HepG2 (cell line): ENCODE results near the gene DHX36. TPM values are rescaled to one million over a fixed set of nuclear protein-coding genes. Genes with fewer than 3 reads are reported as not detected.

ENCODE experiments used
- ATAC-seq: fragments of 200-7000 bp; cut with Tn5 transposase; 3 replicates; pipeline ENCODE4 v1.9.1; 2020; ENCODE audit warnings: mild to moderate bottlenecking, moderate library complexity
- BruUV-seq: library from RNA; stranded (reverse); fragments of 400-500 nt; replicated peaks from 2 replicates; lab custom pipeline; 2021; lab: Mats Ljungman, UMichigan
- CTCF ChIA-PET: fragments of 300-600 bp; formaldehyde crosslinking; extraction: SDS; loops from one replicate; lab custom pipeline; 2021; ENCODE audit warnings: low total read pairs, inconsistent platforms, low intra/inter-chr PET ratio; lab: Yijun Ruan, JAX
- POLR2A ChIA-PET: fragments of 350-600 bp; sonication (Branson Sonifier 250); formaldehyde crosslinking; loops from one replicate; lab custom pipeline; 2020; ENCODE audit warnings: antibody characterized with exemption, inconsistent platforms; lab: Yijun Ruan, JAX
- DNase-seq: peaks from one replicate; pipeline ENCODE4 v3.0.0-alpha.2; 2015; ENCODE audit warnings: low spot score
- FAIRE-seq: peaks from 3 replicates; lab custom pipeline; 2011; peaks lifted over from hg19 to GRCh38; lab: Jason Lieb, UNC
- H2AFZ ChIP-seq: one replicate; pipeline ENCODE4 v1.6.1; 2011; ENCODE audit warnings: low read length, inconsistent platforms
- H3K27ac ChIP-seq: fragments of 300-600 bp; 3 replicates; pipeline ENCODE4 v1.8.0; 2011; ENCODE audit warnings: mixed run types, mild to moderate bottlenecking, mixed read lengths, low read length, inconsistent platforms; ENCODE audit not compliant: insufficient read depth; ENCODE audit errors: extremely low read length
- H3K27me3 ChIP-seq, 2 experiments: fragments of 200-600 bp in 1 of 2; 2 replicates in 1 of 2; 3 replicates in 1 of 2; pipeline versions ENCODE4 v1.6.0 to v1.8.0; 2011; ENCODE audit warnings: low read length in 2 of 2, mild to moderate bottlenecking in 2 of 2, moderate library complexity in 2 of 2, inconsistent platforms in 1 of 2; ENCODE audit not compliant: insufficient read depth in 2 of 2, control insufficient read depth in 1 of 2
- H3K36me3 ChIP-seq, 2 experiments: fragments of 200-600 bp in 1 of 2; replicated peaks in 1 of 2; 2 replicates in 1 of 2; 3 replicates in 1 of 2; pipeline versions ENCODE4 v1.5.1 to v1.8.0; 2011; ENCODE audit warnings: low read length in 2 of 2, inconsistent platforms in 1 of 2; ENCODE audit not compliant: insufficient read depth in 2 of 2, control insufficient read depth in 1 of 2
- H3K4me1 ChIP-seq: 2 replicates; pipeline ENCODE4 v1.5.1; 2012; ENCODE audit warnings: low read length, inconsistent platforms; ENCODE audit not compliant: insufficient read depth
- H3K4me2 ChIP-seq: 2 replicates; pipeline ENCODE4 v1.6.0; 2011; ENCODE audit warnings: low read depth, low read length, inconsistent platforms
- H3K4me3 ChIP-seq, 3 experiments: fragments of 200-600 bp in 1 of 3; sonication (generic), shearing (Covaris generic) in 1 of 3; replicated peaks in 1 of 3; 2 replicates each; pipeline ENCODE4 v1.5.1; 2011 to 2016; ENCODE audit warnings: low read length in 3 of 3, inconsistent platforms in 2 of 3, low read depth in 2 of 3, mild to moderate bottlenecking in 2 of 3, control low read depth in 1 of 3, mixed read lengths in 1 of 3; ENCODE audit not compliant: insufficient read depth in 1 of 3
- H3K79me2 ChIP-seq: one replicate; pipeline ENCODE4 v1.6.1; 2011; ENCODE audit warnings: low read length, inconsistent platforms; ENCODE audit not compliant: insufficient read depth
- H3K9ac ChIP-seq: 2 replicates; pipeline ENCODE4 v1.6.0; 2011; ENCODE audit warnings: mild to moderate bottlenecking, low read depth, low read length, inconsistent platforms; ENCODE audit not compliant: insufficient read depth
- H3K9me3 ChIP-seq: 2 replicates; pipeline ENCODE4 v1.5.1; 2012; ENCODE audit warnings: mild to moderate bottlenecking, low read length
- H4K20me1 ChIP-seq: 2 replicates; pipeline ENCODE4 v1.6.0; 2011; ENCODE audit warnings: inconsistent platforms, mild to moderate bottlenecking, low read length, moderate library complexity; ENCODE audit not compliant: insufficient read depth
- AGO2 ChIP-seq: fragments of 200-400 bp; formaldehyde crosslinking; optimal IDR thresholded peaks from 2 replicates; pipeline ENCODE3; 2017; ENCODE audit warnings: mild to moderate bottlenecking, low read depth, low read length, moderate library complexity
- CEBPG ChIP-seq: IDR thresholded peaks from 2 replicates; pipeline ENCODE4 v1.6.1; 2016
- CREB3 ChIP-seq: sonication (generic); formaldehyde crosslinking; IDR thresholded peaks from 2 replicates; pipeline ENCODE4 v1.5.0; 2020; ENCODE audit warnings: missing genetic modification reagents
- NFRKB ChIP-seq: fragments of 450-650 bp; IDR thresholded peaks from 2 replicates; pipeline ENCODE4 v1.6.1; 2017
- NFYC ChIP-seq: IDR thresholded peaks from 2 replicates; pipeline ENCODE4 v1.6.1; 2016; ENCODE audit warnings: missing genetic modification reagents, missing compliant biosample characterization
- PAX8 ChIP-seq: sonication (generic); formaldehyde crosslinking; IDR thresholded peaks from 2 replicates; pipeline ENCODE4 v1.8.0; 2022; ENCODE audit warnings: mild to moderate bottlenecking, missing genetic modification reagents, borderline replicate concordance
- POLR2G ChIP-seq: fragments of 200-400 bp; formaldehyde crosslinking; IDR thresholded peaks from 2 replicates; pipeline ENCODE4 v1.6.1; 2018; ENCODE audit warnings: mild to moderate bottlenecking, low read depth, low read length, moderate library complexity
- ZFP37 ChIP-seq: sonication (generic); formaldehyde crosslinking; IDR thresholded peaks from 2 replicates; pipeline ENCODE4 v1.4.0; 2020; ENCODE audit warnings: missing genetic modification reagents, borderline replicate concordance
- ZMYM3 ChIP-seq: sonication (generic); formaldehyde crosslinking; IDR thresholded peaks from 2 replicates; pipeline ENCODE4 v1.5.1; 2020; ENCODE audit warnings: mild to moderate bottlenecking, missing genetic modification reagents
- ZNF619 ChIP-seq: sonication (generic); formaldehyde crosslinking; IDR thresholded peaks from 2 replicates; pipeline ENCODE4 v1.4.0; 2020; ENCODE audit warnings: mild to moderate bottlenecking, missing genetic modification reagents
- WGBS: methylation state at CpG from one replicate; pipeline ENCODE4 v1.1.6; 2017; ENCODE audit warnings: low lambda C conversion rate; 5-methylcytosine and 5-hydroxymethylcytosine counted together
- in situ Hi-C: cut with HindIII; loops from 2 replicates; pipeline ENCODE4 v1.10.0; 2017; ENCODE audit warnings: low pct_unique_long_range_greater_than_20kb; ENCODE audit not compliant: extremely low pct_ligation_motif_present
- intact Hi-C: fragments of 100-400 bp; cut with micrococcal nuclease; formaldehyde crosslinking; loops from one replicate; pipeline ENCODE4 v1.10.0; 2022; ENCODE audit not compliant: unreplicated experiment
- polyA plus RNA-seq, 8 experiments: library from polyadenylated mRNA; depleted of rRNA in 3 of 8; stranded (reverse) in 7 of 8; unstranded in 1 of 8; fragments of >200 nt; fragmentation: Illumina TruSeq in 4 of 8; extraction: Trizol in 4 of 8; gene quantifications; 2 replicates each; pipeline versions ENCODE4 v1.2.1 to v1.2.3, GENCODE V29; 2011 to 2016; ENCODE audit warnings: low read depth in 4 of 8, missing spikeins in 1 of 8, mixed read lengths in 1 of 8; ENCODE audit not compliant: insufficient read depth in 1 of 8
- total RNA-seq, 5 experiments: library from RNA; depleted of rRNA; stranded (reverse); fragments of >200 nt; fragmentation: Illumina TruSeq; extraction: Trizol; gene quantifications; 2 replicates each; pipeline ENCODE4 v1.2.3, GENCODE V29; 2016; ENCODE audit warnings: low read depth in 1 of 5

DHX36 gene
- total and polyA plus RNA-seq, 2 of the 13 experiments (the other 11 are each of a cell fraction or from before 2014, with no cell fraction given), result 30.3 to 44.2 TPM

GRCh38 chr3:154345422-154346122 is 21.3 kb upstream of the DHX36 start:
- no peaks in the 10 kb centered on the region for H4K20me1 ChIP-seq
- no peaks in the 10 kb centered on the region for H3K9me3 ChIP-seq
- no peak overlapping the region for H3K4me3 ChIP-seq
- no peak overlapping the region for H2AFZ ChIP-seq
- WGBS, result 0% methylated on average over 2 of the region's 2 CpGs
- no peaks in the 10 kb centered on the region for H3K4me1 ChIP-seq
- no peaks in the 10 kb centered on the region for H3K79me2 ChIP-seq
- H3K27ac ChIP-seq, result no peak overlapping the region
- H3K27me3 ChIP-seq, result no peaks in the 10 kb centered on the region; a peak in 1 of 5 replicates
- CTCF ChIA-PET, result no interaction called here
- DNase-seq (no peak), ATAC-seq (no peak), FAIRE-seq (no peak)
- H3K4me2 ChIP-seq, result no peak overlapping the region
- no peak overlapping the region for H3K9ac ChIP-seq
- no TSS peak for BruUV-seq
- POLR2A ChIA-PET, result no interaction called here
- in situ Hi-C loops (loop anchor here (10.0 kb wide), 1 partner anchor 979 kb away; no protein-coding TSS in a partner anchor), intact Hi-C loops (no loop called here)
- no peaks in the 10 kb centered on the region for H3K36me3 ChIP-seq
- TF ChIP-seq ZFP37 (CRISPR knock-in tag) (no peak), CREB3 (CRISPR knock-in tag) (no peak), ZMYM3 (CRISPR knock-in tag) (no peak), POLR2G (no peak), NFYC (CRISPR knock-in tag) (no peak), ZNF619 (CRISPR knock-in tag) (no peak), PAX8 (no peak), AGO2 (no peak), NFRKB (no peak), CEBPG (no peak)
